OCI-M2 (cell line): Measurements from ENCODE around the gene OR51M1.
"Not testable (repeated sequence)": the region's sequence is repeated elsewhere in the genome, so short reads cannot be mapped to it uniquely, and the experiment has no call there.

ENCODE experiments used
- DNase-seq: peaks from one replicate; lab custom pipeline; 2025; ENCODE audit not compliant: unreplicated experiment; lab: John Stamatoyannopoulos, UW

The OR51M1 gene, protein sequence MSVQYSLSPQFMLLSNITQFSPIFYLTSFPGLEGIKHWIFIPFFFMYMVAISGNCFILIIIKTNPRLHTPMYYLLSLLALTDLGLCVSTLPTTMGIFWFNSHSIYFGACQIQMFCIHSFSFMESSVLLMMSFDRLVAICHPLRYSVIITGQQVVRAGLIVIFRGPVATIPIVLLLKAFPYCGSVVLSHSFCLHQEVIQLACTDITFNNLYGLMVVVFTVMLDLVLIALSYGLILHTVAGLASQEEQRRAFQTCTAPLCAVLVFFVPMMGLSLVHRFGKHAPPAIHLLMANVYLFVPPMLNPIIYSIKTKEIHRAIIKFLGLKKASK

DNA sequence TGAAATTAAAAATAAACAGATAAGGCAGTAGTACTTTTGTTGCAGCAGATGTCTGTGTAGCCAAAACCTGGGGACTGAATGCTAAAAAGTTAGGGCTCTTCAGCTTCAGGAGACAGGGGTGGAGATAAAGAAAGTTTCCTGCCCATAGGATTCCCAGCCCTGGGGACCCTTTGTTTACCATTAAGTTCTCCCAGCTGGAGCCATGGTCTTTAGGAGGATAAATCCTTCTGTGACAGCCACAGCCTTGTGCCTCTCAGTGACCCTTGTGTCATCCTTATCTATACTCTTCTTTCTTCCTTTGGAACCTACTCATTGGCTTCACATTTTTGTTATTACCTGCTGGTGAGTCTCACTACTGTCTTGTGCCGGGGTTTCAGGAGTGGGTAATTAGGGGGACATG lies at the start of gene OR51M1:
Gene OR51M1, plus strand, starts transcription at position 237 of the 400 bp plus-strand sequence. CDS start 5,587 bp downstream, outside the sequence.
- no peak for DNase-seq

DNA sequence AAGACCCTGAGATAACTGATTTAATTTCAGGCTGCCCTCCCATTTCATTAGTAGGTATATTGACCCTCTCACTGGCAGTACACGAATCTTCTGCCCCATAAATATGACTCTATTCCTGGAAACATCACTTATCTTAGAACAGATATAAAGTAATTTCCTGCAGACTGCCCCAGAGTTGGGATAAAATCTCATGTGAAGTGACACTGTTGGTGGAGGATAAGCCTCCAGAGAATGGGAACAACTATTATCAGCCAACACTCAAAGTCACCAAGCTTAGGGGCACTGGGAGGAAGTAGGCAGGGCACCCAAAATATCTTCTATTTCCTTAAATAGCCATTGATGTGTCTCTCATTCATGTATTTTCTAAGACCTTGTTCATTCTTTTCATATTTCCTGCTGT lies 48.4 kb upstream of the OR51M1 start:
- DNase-seq, result peak; percentile 42

DNA sequence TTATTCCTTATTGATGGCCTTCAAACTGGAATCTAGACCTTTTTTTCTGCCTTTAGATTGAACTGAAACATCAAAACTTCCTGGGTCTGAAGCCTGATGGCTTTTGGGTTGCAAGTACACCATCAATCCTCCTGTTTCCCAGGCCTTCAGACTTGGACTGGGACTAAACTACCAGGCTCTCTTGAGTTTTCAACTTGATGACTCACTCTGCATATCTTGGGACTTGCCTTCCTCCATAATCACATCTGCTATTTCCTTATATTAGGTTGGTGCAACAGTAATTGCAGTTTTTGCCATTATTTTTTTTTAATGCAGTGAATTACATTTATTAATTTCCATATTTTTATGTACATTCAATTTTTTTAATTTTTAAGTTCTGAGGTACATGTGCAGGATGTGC lies 47.3 kb upstream of the OR51M1 start:
- DNase-seq, result no peak

DNA sequence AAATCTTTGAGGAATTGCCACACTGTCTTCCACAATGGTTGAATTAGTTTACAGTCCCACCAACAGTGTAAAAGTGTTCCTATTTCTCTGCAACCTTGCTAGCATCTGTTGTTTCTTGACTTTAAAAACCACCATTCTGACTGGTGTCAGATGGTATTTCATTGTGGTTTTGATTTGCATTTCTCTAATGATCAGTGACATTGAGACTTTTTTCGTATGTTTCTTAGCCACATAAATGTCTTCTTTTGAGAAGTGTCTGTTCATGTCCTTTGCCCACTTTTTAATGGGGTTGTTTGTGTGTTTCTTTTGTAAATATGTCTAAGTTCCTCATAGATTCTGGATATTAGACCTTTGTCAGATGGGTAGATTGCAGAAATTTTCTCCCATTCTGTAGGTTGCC lies 46.4 kb upstream of the OR51M1 start:
- not testable (repeated sequence) for DNase-seq

DNA sequence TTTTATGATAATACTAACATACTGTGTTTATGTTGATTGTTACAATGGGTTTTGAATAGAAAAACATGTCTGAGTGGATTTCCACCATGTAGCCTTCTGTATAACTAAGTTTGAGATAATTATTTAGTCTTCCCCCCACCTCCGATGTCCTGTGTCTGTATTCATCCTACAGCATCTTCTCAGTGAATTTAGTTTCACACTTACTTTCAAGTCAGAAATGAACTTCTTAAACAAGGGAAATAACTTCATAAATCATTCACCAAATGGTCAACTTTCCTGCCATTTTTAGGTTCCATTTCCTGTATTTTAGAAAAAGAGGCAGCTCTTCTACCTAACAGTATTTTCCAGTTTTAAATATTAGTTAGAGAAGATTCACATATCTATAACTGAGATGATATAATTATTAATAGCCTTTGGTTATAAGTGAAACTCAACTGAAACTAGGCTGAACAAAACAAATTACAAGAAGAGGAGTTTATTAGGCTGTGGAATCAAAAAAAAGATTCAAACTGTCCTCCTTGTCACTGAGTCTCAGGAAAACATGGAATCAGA lies 43.8 kb upstream of the OR51M1 start:
- DNase-seq, result no peak

DNA sequence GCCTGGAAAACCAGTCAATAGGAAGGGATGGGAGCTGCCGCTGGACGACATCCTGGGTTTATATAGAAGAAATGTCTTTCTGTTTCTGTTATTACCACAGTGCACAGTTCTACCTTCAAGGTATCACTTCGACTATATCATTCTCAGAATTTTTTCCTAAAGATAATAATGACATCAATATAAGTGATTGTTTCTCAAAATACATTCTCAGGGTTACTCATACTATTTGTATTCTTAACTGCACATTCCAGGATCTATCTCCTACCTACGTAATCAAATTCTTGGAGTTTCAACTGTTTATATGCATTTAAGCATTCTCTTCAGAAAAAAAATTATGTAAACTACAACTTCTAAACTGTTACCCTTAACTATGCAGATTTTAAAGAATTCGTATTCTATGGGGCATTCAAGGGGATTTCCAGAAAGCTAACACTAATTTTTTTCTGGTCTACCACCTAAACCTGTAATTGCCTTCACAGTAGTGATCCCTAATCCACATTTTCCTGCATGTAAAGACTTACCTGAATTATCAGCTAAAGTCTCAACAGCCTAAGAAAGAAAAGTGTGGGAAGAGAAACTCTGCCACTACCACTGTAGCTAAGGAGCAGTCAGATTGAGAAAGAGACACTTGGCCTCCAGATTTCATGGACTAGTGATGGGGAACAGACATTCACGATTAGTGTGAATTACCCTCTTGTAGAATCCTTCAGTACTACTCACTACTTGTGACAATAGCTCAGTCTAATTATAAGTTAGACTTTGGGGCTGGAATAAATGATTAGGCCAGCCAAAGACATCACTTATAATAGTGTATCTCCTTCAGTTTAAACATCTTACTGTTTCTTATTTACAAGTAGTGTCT lies 39.9 kb upstream of the OR51M1 start, which contains the start of gene OR51B5:
Gene OR51B5, minus strand, starts transcription at position 51 of the 862 bp plus-strand sequence. Its CDS starts 0 bp downstream, at position 51.
- no peak for DNase-seq

DNA sequence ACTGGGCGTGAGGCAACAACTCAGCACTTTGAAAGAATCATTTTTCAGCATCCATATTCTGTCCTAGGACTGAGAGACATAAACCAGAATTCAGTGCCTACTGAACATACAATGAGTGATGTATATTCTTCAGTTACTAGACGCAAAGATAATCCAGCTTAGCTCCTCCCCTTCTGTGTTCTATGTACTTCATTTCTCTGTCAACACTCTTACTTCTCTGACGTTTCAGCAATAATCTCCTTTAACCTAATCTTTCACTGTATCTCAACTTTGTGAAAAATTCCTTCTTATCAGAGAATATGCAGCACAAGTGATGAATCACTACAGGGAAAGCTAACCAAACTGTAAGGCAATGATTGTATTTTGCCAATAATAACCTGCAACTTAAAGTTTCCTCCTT lies 37.8 kb upstream of the OR51M1 start:
- no peak for DNase-seq

DNA sequence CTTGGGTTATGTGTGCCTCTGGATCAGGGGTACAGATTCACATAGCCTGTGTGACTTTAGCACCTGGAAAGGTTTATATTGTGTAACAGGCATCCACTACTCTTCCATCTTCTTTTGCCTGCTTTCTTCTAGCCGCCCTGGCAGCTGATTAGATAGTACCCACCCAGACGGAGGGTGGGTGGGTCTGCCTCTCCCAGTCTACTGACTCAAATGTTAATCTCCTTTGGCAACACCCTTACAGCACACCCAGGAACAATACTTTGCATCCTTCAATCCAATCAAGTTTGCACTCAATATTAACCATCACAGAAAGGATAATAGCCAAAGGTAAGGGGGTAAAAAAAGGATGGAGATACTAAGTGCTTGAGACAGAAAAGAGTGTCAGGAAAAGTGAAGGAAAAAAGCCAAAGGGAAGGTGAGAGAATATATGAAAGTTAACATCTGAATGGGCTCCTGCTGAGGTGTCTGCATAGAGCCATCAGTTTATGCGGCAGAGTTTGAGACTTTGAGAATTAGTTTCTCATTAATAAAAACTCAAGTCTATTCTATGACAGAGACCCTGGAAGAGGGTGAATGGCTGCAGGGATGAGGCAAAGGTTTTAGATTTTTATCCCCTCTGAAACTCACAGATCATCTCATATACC lies 34.9 kb upstream of the OR51M1 start:
- no peak for DNase-seq

DNA sequence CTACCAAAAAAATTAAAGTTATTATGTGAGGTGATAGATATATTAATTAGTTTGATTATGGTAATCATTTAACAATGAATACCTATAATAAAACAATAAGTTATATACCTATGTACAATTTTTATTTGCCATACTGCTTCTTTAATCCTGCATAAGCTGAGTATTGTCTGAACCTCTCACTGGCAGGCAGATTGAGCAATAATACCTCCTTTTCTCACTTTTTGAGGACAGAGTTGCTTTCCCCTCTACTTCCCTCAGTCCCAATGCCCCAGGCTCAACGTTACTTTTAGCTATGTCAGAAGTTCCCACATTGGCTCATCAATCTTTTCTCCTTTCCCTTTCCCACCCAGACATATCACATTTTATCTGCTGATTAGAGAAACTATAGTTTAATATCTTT lies 34.1 kb upstream of the OR51M1 start:
- DNase-seq, result no peak

DNA sequence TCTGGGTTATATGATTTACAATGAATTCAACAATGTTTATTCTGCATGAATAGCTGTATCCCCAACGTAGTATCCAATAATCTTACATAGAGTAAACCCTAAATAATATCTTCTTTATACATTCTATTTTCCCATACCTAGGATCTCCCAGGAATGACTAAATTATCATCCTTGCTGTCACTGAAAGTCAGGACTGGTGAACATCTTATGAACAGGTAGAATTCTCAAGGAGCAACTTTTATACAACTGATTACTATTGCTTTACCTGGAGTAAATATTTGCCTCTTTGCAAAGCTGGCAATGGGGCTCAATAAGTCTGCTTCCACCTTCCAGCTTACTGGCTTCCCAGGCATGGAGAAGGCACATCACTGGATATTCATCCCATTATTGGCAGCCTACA lies 32.4 kb upstream of the OR51M1 start, which contains the start of gene OR51B6:
Gene OR51B6, plus strand, starts transcription at position 301 of the 400 bp plus-strand sequence. Its CDS starts 0 bp downstream, at position 301.
- no peak for DNase-seq

DNA sequence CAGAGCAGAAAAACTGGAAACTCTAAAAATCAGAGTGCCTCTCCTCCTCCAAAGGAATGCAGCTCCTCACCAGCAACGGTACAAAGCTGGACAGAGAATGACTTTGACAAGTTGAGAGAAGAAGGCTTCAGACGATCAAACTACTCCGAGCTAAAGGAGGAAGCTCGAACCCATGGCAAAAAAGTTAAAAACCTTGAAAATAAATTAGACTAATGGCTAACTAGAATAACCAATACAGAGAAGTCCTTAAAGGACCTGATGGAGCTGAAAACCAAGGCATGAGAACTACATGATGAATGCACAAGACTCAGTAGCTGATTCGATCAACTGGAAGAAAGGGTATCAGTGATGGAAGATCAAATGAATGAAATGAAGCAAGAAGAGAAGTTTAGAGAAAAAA lies 27.6 kb upstream of the OR51M1 start:
- not testable (repeated sequence) for DNase-seq

DNA sequence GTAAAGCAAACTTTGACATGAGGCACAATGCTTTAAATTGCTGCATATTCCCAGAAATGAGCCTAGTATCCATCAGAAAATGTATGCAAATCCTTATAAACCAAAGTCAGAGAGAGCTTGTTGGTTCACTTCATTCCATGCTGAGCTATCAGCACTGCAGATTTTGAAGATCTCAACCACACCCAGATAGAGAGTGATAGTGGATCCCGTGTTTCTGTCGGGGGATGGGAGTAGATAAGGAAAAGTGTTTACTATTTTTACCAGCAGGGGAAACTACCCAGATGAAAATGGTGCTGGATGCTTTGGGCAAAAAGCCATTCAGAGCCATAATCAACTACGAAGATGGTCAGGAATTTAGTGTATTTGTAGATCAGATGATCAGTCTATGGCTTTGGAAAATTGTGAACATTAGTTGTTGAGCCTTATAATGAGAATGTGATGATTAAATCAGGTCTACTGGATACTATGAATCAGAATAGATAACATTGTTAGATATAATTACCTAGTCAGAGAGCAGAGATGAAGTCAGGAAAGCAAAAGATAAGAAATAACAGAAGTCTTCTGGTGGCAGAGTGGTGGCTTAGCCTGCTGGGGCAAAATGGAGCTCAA lies 21.5 kb upstream of the OR51M1 start:
- DNase-seq, result no peak

DNA sequence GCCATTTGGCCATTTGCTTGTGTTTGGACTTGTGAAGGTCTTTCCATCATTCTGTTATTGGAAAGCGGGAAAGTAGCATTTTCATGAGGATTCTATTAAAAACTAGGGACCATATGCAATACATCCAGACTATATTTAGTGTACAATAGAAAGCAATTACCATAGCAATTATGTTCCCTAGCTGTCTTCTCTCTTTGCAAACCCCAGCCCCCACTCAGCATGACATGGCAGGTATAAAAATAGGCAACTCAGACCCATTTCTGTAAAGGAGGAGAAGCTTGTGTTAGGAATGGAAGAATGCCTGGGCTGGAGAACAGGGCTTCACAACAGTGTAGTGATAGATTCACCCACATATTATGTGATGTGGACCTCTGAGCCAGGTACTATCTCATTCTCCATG lies 19.9 kb upstream of the OR51M1 start:
- DNase-seq, result no peak

DNA sequence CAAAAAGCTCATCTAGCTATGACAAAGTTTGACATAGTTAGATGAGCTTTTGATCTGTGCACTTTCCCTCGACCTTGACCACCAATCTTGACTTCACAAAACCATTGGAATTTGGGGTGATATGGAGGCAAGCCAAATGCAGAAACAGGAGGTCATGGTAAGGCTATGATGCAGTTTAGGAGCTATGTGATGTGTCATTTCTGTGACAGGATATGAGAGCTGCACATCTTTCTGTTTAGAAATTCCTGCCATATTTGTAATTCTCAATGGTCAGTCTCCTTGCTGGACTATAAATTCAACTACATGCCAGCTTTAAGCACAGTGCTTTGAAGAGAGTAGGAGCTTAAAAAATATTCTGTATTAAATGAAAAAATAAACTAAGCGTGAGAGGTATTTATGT lies 19.4 kb upstream of the OR51M1 start:
- DNase-seq, result no peak

DNA sequence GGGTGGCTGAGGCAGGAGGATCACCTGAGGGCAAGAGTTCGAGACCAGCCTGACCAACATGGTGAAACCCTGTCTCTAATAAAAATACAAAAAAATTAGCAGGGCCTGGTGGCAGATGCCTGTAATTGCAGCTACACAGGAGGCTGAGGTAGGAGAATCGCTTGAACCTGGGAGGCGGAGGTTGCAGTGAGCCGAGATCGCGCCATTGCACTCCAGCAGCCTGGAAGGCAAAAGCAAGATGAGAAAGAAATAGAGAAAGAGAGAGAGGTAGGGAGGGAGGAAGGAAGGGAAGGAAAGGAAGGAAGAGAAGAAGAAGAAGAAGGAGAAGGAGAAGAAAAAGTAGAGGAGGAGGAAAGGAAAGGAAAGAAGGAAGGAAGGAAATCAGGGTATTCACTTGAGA lies 17.2 kb upstream of the OR51M1 start:
- not testable (repeated sequence) for DNase-seq

DNA sequence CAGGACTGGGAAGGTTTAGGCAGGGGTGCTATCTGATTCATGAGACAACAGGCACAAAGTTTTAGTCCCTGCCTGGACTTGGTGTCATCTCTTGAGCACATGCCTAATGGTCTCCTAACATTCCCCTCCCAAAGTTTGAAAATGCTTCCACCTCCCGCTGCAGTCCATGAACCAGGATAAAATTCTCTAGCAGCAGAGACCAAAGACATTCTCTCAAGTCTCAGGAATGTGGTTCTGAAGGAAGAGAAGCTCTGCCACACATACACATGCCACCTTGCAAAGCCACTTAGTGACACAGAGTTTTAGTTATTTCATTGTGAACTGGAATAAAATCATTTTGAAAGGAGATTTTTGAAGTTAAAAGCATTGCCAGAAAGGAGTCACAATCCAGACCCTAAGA lies 16.8 kb upstream of the OR51M1 start:
- DNase-seq, result no peak

DNA sequence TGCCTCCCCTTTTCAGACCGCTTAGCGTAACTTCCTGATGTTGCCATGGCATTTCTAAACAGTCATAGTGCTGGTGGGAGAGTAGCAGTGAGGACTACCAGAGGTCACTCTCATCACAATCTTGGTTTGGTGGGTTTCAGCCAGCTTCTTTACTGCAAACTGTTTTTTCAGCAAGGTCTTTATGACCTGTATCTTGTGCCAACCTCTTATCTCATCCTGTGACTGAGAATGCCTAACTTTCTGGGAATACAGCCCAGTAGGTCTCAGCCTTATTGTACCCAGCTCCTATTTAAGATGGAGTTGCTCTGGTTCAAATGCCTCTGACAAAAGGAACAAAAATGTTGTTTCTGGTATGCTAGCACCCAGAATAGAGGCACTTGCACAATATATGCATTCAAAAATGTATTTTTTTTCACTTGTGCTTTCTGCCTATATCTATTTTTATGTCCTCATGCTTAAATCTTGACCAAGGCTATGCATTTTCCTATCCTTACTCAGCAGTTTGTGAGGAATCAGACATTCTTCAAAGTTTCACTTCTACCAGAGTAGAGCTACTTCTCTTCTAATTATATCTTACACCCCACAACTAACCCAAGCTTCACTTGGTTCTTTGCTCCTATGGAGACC lies 16.1 kb upstream of the OR51M1 start:
- DNase-seq, result no peak

DNA sequence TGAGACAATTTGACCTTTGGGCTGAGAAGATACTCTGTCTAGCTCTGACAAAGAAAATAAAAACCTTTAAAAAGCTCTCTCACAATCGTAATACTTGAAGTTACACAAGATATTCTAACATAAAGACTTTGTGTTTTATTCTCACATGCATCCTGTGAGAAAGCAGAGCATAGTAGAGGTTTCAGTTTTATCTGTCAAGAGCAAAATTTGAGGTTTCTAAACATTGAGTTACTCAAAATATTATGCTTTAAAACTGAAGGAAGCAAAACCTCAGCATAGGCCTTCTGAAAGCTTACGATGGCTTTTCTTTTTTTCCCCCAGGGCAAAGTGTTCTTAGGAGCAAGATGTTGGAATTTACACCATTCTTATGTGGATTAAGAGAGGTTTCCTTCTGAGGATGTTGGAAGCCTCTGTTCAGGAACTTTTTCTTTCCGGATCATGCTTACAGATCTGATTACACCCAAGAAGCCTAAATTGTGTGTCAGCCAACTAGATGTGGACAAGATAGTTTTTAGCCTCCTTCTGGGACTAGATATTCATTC lies 15.0 kb upstream of the OR51M1 start:
- no peak for DNase-seq

DNA sequence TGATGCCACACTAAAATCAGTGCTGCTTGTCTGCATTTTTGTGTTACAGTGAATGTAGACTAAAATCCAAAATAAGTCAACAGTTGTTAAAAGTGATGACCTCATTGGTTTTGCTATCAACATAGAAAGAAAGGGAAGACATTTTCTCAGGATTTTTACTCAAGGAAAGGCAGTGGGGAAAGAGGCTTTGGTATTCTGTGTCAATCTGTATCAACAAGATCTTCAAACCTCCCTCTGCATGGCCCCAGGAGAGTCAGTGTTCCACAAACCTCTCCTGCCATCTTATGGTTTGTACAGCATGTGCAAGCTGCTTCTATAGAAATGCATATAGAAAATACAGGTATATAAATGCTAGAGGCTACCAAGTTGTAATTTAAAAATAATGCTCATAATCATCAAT lies 13.8 kb upstream of the OR51M1 start:
- DNase-seq, result no peak

DNA sequence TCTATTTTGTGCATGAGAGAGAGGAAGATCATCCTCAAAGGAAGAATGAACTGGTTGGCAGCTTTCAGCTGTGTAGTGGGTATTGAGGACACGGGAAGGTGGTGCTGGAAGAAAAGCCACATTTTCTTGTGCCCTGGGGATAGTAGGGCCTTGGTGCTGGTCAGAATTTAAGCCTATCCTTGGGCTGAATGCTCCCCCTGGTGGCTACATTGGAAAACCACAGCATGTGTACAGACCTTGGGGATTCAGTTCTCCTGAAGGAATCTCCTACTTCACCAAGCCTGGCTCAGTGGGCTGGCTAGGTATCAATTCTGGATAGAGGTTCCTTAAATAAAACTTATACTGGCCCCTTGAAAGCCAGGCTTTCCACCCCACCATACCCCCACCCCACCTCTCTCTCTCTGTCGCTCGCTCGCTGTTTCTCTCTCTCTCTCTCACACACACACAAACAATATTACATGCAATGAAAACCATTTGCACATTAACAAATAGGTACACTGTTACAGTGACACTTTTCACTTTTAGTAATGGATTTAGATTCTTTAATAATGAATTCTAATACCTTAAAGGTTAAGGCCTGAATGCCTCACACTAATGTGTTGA lies 2.8 kb upstream of the OR51M1 start:
- peak; percentile 51 for DNase-seq
